ENCODE data around the gene KPNB1.

The KPNB1 gene

DNA sequence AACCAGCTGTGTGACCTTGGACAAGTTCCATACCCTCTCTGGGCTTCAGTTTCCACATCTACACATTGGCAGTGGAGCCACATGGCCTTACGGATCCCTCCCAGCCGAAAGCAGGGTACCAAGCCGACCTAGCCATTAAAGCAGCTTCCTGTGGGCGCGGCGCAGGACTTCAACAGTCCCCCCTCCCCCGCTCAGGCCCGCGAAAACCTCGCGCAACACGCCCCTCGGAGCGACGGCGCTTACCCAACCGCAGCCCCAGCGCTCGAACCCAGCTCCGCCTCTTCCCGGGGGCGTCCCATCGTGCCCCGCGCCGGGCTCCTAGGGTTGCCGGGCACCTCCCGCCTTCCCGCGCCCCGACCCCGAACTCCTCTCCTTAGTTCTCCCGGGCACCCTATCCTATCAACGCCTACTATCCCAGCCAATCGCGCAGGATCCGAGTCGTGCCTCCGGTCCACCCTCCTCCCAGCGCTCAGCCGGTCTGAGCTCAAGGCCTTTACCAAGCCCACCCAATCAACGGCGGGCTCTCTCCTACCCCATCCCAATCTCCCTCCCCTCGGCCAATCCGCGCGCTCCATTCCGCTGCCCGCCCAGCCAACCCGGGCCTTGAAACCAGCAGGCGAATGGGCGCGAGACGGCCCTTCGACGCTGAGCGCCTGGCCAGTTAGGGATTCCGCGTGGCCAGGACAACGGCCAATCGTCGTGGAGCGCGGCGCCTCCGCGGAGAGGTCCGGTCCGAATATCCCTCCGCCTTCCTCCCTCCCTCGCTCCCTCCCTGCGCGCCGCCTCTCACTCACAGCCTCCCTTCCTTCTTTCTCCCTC, at the start of gene KPNB1 (continued):
- TF ChIP-seq KLF9 (tag by site-specific recombination; IDR thresholded peaks at IDR 0.05; ENCODE audit: low read depth), result peak; percentile 93
- TF ChIP-seq ZNF777 (tag by site-specific recombination; IDR thresholded peaks at IDR 0.05; ENCODE audit: borderline replicate concordance), result no peak
- peak; percentile 90 for TF ChIP-seq WT1 (tag by site-specific recombination; IDR thresholded peaks at IDR 0.05)
- no peak for TF ChIP-seq ZNF133 (tag by site-specific recombination; IDR thresholded peaks at IDR 0.05)
- TF ChIP-seq ZNF624 (tag by site-specific recombination; IDR thresholded peaks at IDR 0.05), result no peak
- peak; percentile 100 for TF ChIP-seq ZBTB8A (tag by site-specific recombination; IDR thresholded peaks at IDR 0.05)
- TF ChIP-seq ZNF366 (tag by site-specific recombination; conservative IDR thresholded peaks at IDR 0.05), result peak; percentile 100
- TF ChIP-seq RBAK (tag by site-specific recombination; IDR thresholded peaks at IDR 0.05), result no peak
- no peak for TF ChIP-seq TCF7L2 (IDR thresholded peaks at IDR 0.05; ENCODE audit: borderline replicate concordance, low read depth, low read length)
- no peak for TF ChIP-seq ZFP3 (tag by site-specific recombination; IDR thresholded peaks at IDR 0.05; ENCODE audit: low read depth)
- TF ChIP-seq YY2 (tag by site-specific recombination; IDR thresholded peaks at IDR 0.05), result peak; percentile 50; the same call in 1 of the 2 replicates
- TF ChIP-seq ZNF214 (tag by site-specific recombination; IDR thresholded peaks at IDR 0.05; ENCODE audit: borderline replicate concordance), result no peak
- TF ChIP-seq, protein P1, sequence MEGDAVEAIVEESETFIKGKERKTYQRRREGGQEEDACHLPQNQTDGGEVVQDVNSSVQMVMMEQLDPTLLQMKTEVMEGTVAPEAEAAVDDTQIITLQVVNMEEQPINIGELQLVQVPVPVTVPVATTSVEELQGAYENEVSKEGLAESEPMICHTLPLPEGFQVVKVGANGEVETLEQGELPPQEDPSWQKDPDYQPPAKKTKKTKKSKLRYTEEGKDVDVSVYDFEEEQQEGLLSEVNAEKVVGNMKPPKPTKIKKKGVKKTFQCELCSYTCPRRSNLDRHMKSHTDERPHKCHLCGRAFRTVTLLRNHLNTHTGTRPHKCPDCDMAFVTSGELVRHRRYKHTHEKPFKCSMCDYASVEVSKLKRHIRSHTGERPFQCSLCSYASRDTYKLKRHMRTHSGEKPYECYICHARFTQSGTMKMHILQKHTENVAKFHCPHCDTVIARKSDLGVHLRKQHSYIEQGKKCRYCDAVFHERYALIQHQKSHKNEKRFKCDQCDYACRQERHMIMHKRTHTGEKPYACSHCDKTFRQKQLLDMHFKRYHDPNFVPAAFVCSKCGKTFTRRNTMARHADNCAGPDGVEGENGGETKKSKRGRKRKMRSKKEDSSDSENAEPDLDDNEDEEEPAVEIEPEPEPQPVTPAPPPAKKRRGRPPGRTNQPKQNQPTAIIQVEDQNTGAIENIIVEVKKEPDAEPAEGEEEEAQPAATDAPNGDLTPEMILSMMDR (tag by site-specific recombination; IDR thresholded peaks at IDR 0.05), result no peak
- peak; percentile 98 for TF ChIP-seq BCL11A (tag by site-specific recombination; IDR thresholded peaks at IDR 0.05; ENCODE audit: low read depth)
- TF ChIP-seq, protein P2, sequence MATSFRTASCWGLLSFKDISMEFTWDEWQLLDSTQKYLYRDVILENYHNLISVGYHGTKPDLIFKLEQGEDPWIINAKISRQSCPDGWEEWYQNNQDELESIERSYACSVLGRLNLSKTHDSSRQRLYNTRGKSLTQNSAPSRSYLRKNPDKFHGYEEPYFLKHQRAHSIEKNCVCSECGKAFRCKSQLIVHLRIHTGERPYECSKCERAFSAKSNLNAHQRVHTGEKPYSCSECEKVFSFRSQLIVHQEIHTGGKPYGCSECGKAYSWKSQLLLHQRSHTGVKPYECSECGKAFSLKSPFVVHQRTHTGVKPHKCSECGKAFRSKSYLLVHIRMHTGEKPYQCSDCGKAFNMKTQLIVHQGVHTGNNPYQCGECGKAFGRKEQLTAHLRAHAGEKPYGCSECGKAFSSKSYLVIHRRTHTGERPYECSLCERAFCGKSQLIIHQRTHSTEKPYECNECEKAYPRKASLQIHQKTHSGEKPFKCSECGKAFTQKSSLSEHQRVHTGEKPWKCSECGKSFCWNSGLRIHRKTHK (tag by site-specific recombination; IDR thresholded peaks at IDR 0.05), result no peak
- TF ChIP-seq, protein P3, sequence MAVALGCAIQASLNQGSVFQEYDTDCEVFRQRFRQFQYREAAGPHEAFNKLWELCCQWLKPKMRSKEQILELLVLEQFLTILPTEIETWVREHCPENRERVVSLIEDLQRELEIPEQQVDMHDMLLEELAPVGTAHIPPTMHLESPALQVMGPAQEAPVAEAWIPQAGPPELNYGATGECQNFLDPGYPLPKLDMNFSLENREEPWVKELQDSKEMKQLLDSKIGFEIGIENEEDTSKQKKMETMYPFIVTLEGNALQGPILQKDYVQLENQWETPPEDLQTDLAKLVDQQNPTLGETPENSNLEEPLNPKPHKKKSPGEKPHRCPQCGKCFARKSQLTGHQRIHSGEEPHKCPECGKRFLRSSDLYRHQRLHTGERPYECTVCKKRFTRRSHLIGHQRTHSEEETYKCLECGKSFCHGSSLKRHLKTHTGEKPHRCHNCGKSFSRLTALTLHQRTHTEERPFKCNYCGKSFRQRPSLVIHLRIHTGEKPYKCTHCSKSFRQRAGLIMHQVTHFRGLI (tag by site-specific recombination; IDR thresholded peaks at IDR 0.05), result peak; percentile 53
- TF ChIP-seq ZNF670 (tag by site-specific recombination; IDR thresholded peaks at IDR 0.05; ENCODE audit: low read depth), result no peak
- TF ChIP-seq, protein P4, sequence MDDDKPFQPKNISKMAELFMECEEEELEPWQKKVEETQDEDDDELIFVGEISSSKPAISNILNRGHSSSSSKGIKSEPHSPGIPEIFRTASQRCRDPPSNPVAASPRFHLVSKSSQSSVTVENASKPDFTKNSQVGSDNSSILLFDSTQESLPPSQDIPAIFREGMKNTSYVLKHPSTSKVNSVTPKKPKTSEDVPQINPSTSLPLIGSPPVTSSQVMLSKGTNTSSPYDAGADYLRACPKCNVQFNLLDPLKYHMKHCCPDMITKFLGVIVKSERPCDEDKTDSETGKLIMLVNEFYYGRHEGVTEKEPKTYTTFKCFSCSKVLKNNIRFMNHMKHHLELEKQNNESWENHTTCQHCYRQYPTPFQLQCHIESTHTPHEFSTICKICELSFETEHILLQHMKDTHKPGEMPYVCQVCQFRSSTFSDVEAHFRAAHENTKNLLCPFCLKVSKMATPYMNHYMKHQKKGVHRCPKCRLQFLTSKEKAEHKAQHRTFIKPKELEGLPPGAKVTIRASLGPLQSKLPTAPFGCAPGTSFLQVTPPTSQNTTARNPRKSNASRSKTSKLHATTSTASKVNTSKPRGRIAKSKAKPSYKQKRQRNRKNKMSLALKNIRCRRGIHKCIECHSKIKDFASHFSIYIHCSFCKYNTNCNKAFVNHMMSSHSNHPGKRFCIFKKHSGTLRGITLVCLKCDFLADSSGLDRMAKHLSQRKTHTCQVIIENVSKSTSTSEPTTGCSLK (tag by site-specific recombination; IDR thresholded peaks at IDR 0.05), result no peak
- TF ChIP-seq ZIC2 (tag by site-specific recombination; IDR thresholded peaks at IDR 0.05), result peak; percentile 79
- TF ChIP-seq ZNF19 (tag by site-specific recombination; IDR thresholded peaks at IDR 0.05; ENCODE audit: low read depth), result no peak
- peak; percentile 75 for TF ChIP-seq ZSCAN23 (tag by site-specific recombination; IDR thresholded peaks at IDR 0.05)
- TF ChIP-seq, protein P5, sequence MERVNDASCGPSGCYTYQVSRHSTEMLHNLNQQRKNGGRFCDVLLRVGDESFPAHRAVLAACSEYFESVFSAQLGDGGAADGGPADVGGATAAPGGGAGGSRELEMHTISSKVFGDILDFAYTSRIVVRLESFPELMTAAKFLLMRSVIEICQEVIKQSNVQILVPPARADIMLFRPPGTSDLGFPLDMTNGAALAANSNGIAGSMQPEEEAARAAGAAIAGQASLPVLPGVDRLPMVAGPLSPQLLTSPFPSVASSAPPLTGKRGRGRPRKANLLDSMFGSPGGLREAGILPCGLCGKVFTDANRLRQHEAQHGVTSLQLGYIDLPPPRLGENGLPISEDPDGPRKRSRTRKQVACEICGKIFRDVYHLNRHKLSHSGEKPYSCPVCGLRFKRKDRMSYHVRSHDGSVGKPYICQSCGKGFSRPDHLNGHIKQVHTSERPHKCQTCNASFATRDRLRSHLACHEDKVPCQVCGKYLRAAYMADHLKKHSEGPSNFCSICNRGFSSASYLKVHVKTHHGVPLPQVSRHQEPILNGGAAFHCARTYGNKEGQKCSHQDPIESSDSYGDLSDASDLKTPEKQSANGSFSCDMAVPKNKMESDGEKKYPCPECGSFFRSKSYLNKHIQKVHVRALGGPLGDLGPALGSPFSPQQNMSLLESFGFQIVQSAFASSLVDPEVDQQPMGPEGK (tag by site-specific recombination; IDR thresholded peaks at IDR 0.05), result peak; percentile 96
- TF ChIP-seq ZBTB7A (tag by site-specific recombination; IDR thresholded peaks at IDR 0.05; ENCODE audit: low read depth), result peak; percentile 98; the same call in 1 of the 2 replicates
- TF ChIP-seq, protein P6, sequence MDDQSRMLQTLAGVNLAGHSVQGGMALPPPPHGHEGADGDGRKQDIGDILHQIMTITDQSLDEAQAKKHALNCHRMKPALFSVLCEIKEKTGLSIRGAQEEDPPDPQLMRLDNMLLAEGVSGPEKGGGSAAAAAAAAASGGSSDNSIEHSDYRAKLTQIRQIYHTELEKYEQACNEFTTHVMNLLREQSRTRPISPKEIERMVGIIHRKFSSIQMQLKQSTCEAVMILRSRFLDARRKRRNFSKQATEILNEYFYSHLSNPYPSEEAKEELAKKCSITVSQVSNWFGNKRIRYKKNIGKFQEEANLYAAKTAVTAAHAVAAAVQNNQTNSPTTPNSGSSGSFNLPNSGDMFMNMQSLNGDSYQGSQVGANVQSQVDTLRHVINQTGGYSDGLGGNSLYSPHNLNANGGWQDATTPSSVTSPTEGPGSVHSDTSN (CRISPR knock-in tag; IDR thresholded peaks at IDR 0.05), result peak; percentile 87
- TF ChIP-seq, protein P7, sequence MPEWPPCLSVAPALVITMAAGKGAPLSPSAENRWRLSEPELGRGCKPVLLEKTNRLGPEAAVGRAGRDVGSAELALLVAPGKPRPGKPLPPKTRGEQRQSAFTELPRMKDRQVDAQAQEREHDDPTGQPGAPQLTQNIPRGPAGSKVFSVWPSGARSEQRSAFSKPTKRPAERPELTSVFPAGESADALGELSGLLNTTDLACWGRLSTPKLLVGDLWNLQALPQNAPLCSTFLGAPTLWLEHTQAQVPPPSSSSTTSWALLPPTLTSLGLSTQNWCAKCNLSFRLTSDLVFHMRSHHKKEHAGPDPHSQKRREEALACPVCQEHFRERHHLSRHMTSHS (tag by site-specific recombination; IDR thresholded peaks at IDR 0.05), result no peak
- TF ChIP-seq ZNF571 (tag by site-specific recombination; IDR thresholded peaks at IDR 0.05), result no peak
- TF ChIP-seq ZBTB1 (tag by site-specific recombination; IDR thresholded peaks at IDR 0.05), result peak; percentile 78; the same call in 1 of the 2 replicates
- TF ChIP-seq FEZF1 (tag by site-specific recombination; IDR thresholded peaks at IDR 0.05), result no peak
